Choroid plexus epithelial cell (primary cell): ENCODE measurements around the gene EIF4E.
"Not testable (repeated sequence)": the region's sequence is repeated elsewhere in the genome, so short reads cannot be mapped to it uniquely, and the experiment has no call there.

Source experiments
- DNase-seq: peaks from one replicate; pipeline ENCODE4 v3.0.0-alpha.2; 2010; ENCODE audit warnings: low read depth
- H3K4me3 ChIP-seq: 2 replicates; pipeline ENCODE4 v1.5.1; 2011; ENCODE audit warnings: low read depth, mild to moderate bottlenecking, control low read depth, low read length, moderate library complexity
- CTCF ChIP-seq: conservative IDR thresholded peaks from 2 replicates; pipeline ENCODE4 v1.5.1; 2011; ENCODE audit warnings: low read depth, mild to moderate bottlenecking, control low read depth, inconsistent platforms, low read length, moderate library complexity

Gene EIF4E

GRCh38 chr4:98848448-98848847, 80.5 kb downstream of the EIF4E start:
- TF ChIP-seq CTCF: no peak
- no peak overlapping the region for H3K4me3 ChIP-seq
- DNase-seq: no peak

GRCh38 chr4:98845960-98846359, 83.0 kb downstream of the EIF4E start:
- DNase-seq: no peak
- no peak for TF ChIP-seq CTCF

GRCh38 chr4:98842917-98843316, 86.0 kb downstream of the EIF4E start:
- not testable (repeated sequence) for H3K4me3 ChIP-seq, DNase-seq

More at GRCh38 chr4:98845960-98846359, 83.0 kb downstream of the EIF4E start:
- H3K4me3 ChIP-seq: no peak overlapping the region

GRCh38 chr4:98838977-98839618, 89.8 kb downstream of the EIF4E start:
- peak; percentile 77 for DNase-seq
- peak; percentile 40 for TF ChIP-seq CTCF
- peak overlapping the region; percentile 18 for H3K4me3 ChIP-seq

GRCh38 chr4:98838531-98838930, 90.4 kb downstream of the EIF4E start:
- no peak for TF ChIP-seq CTCF
- DNase-seq: no peak
- no peak overlapping the region for H3K4me3 ChIP-seq

- no peak for DNase-seq
- no peak for TF ChIP-seq CTCF
- no peak overlapping the region for H3K4me3 ChIP-seq
Measured at GRCh38 chr4:98833384-98833783, 95.5 kb downstream of the EIF4E start.

- DNase-seq, H3K4me3 ChIP-seq: not testable (repeated sequence)
Measured at GRCh38 chr4:98831036-98831435, 97.9 kb downstream of the EIF4E start.
